C4-2B (cell line): ENCODE results near the gene TMEM30A.

Source experiments
- H3K27ac ChIP-seq: fragments of 450-650 bp; 2 replicates; pipeline ENCODE4 v1.5.1; 2017
- ZFX ChIP-seq: fragments of 450-650 bp; IDR thresholded peaks from 2 replicates; pipeline ENCODE4 v1.6.1; 2017
- TF ChIP-seq, protein P1 (sequence below): fragments of 450-650 bp; conservative IDR thresholded peaks from 2 replicates; pipeline ENCODE4 v1.5.1; 2017; ENCODE audit warnings: mild to moderate bottlenecking

TMEM30A gene

DNA sequence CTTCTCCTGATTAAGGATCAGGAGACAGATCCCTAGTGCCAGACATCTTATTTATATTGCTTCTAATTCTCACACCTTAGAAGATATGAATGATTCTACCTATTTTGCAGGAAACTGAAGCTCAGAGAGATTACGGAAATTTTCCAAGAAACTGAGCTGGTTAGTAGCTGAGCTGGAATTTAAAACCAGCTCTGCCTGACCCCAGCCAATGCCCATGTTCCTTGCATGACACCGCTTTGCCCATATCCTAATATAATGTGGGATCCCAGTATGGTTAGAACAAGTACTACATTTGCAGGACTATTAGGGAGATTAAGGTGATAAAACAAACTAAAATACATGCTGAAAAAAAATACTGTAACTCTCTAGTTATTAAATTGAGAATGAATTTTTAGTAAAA lies 1.9 kb downstream of the TMEM30A start:
- TF ChIP-seq, protein P1, sequence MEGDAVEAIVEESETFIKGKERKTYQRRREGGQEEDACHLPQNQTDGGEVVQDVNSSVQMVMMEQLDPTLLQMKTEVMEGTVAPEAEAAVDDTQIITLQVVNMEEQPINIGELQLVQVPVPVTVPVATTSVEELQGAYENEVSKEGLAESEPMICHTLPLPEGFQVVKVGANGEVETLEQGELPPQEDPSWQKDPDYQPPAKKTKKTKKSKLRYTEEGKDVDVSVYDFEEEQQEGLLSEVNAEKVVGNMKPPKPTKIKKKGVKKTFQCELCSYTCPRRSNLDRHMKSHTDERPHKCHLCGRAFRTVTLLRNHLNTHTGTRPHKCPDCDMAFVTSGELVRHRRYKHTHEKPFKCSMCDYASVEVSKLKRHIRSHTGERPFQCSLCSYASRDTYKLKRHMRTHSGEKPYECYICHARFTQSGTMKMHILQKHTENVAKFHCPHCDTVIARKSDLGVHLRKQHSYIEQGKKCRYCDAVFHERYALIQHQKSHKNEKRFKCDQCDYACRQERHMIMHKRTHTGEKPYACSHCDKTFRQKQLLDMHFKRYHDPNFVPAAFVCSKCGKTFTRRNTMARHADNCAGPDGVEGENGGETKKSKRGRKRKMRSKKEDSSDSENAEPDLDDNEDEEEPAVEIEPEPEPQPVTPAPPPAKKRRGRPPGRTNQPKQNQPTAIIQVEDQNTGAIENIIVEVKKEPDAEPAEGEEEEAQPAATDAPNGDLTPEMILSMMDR, result no peak
- no peak overlapping the region for H3K27ac ChIP-seq

DNA sequence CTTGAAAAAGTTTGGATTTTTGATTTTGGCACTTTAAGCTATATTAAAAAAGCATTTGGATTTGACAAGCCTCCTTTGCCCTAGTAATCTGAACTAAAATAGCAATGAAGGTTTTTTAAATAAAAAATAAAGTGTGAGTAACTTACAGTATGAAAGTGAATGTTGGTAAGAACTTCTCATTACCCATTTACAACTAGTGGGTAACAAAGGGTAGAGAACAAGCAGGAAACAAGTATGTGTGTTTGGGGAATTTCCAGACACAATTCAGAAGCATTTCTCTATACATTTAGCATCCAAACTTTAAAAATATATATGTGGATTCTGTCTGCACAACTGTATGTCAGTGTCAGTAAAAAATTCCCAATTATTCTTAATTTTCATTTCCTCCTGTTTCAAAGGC lies 2.9 kb downstream of the TMEM30A start:
- H3K27ac ChIP-seq, result no peak overlapping the region
- no peak for TF ChIP-seq ZFX
- TF ChIP-seq, protein P1, result no peak

DNA sequence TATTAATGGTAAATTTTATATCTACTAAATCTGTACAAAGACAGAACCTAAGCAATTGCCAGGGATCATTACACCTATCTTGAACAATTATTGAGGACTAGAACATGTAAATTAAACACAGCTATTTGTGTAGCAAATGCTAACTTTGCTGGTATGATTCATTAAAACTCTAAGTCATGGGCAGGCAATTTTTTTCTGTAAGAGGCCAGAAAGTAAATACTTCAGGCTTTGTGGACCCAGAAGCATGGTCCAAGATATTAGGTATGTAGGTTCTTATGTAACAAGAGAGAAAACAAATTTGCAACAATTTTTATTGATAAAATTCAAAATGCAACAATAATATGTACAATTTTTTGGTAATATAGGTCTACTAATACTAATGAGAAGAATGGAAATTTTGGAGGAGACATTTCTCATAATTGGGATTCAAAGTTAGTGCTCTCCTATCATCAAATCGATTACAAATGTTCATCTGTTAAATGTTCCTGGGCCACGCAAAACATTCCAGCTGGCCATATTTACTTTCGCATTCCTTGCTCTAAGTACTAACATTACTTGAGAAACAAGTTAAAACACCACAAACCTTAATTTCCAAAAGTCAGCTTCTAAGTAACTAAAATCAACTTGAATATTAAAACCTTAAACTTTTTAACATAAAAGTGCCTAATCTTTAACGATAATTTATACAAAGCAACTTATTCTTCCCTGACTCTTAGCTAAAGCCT lies 4.3 kb downstream of the TMEM30A start:
- no peak overlapping the region for H3K27ac ChIP-seq
- TF ChIP-seq, protein P1, result no peak
- no peak for TF ChIP-seq ZFX

DNA sequence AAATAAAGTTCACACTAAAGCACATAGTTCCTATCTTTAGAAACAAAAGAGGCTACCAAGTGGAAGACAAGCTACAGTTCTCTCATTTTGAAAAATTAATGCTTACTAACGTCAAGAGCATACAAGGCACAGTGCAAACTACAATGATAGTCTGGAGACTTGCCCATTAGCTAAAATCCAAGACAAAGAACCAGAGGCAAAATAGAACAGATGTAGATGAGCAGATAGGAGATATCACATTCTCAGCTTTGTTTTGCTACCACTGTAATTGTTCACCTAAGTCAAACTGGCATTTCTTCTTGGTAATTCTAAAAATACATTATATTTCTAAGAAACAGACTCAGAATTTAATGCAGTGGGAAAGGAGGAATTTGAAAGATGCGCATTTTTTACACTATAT lies 5.2 kb downstream of the TMEM30A start:
- TF ChIP-seq ZFX, result no peak
- TF ChIP-seq, protein P1, result no peak
- no peak overlapping the region for H3K27ac ChIP-seq

DNA sequence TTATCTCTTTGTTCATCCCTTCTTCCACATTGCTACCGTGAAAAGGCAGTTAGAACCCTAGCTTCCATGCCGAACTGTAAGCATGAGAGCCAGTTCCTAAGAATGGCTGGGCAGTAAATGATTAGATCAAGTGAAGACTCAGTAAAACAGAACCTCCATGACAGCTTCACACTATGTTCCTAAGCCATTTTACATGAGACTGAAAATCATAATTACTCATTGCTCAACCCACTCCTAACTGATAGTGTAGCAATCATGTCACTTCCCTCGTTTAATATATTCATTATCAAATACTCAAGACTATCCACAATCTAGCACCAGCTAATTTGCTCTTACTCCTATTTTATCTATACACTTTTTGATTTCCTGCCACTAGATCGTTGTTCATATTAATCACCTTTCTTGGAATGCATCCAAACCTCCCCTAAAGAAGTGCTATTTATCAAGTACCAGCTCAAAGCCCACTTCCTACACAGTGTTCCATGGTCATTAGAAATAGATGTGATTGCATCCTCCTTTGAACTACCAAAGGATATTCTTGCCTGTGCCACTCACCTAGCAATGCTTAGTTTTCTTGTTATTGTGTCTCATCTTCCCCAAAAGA lies 6.0 kb downstream of the TMEM30A start:
- H3K27ac ChIP-seq, result no peak overlapping the region
- no peak for TF ChIP-seq ZFX
- TF ChIP-seq, protein P1, result no peak

DNA sequence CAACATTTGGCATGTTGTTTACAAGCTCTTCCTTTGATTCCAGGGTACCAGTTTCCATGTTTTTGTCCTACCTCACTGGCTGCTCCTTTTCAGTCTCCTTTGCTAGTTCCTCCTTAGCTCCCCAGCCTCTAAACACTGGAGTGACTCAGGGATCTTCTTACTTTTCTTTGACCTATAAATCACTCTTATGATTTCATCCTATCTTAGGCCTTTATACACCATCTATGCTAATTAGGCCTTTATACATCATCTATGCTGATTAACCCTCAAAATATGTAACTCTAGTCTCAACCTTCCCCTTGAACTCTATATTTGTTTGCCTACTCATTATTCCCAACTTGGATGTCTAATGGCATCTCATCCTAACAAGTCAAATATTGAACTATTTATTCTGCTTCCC lies 9.5 kb downstream of the TMEM30A start:
- H3K27ac ChIP-seq, result no peak overlapping the region

DNA sequence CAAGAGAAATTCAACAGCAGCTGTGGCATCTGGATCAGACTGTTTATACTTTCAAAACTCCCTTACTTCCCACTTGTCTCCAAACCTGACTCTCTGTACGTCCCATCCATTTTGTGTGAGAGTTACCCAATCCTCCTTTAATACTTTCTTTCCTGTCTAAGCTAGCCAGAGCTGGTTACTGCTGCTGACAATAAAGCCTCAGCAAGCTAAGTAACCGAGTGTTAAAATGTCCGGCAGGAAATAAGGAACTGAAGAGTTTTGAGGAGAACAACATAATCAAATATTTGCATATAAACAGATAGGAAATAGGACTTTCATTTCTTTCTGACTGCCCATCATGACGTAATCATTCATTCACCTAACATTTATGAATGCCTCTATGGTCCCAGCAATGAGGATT lies 11.6 kb downstream of the TMEM30A start:
- TF ChIP-seq, protein P1, result no peak
- H3K27ac ChIP-seq, result no peak overlapping the region

More for the DNA sequence above, 9.5 kb downstream of the TMEM30A start:
- TF ChIP-seq, protein P1, result no peak
- no peak for TF ChIP-seq ZFX
